B cell (primary cell): ENCODE results near the gene TBC1D10A. TPM values are rescaled to one million over a fixed set of nuclear protein-coding genes. Genes with fewer than 3 reads are reported as not detected.
A peak's percentile ranks its signal among the peaks of the same experiment; 100 is the strongest.

Experiments
- ATAC-seq: fragments of 200-7000 bp; cut with Tn5 transposase; one replicate; pipeline ENCODE4 v1.10.0; 2021; ENCODE audit warnings: low read depth, mild to moderate bottlenecking, moderate number of reproducible peaks, moderate library complexity
- CTCF ChIA-PET: fragments of 350-600 bp; sonication (Branson Sonifier 250); formaldehyde crosslinking; loops from one replicate; lab custom pipeline; 2021; ENCODE audit warnings: antibody characterized with exemption, inconsistent platforms; lab: Charles Lee
- POLR2A ChIA-PET: fragments of 350-600 bp; sonication (Branson Sonifier 250); formaldehyde crosslinking; loops from one replicate; lab custom pipeline; 2021; ENCODE audit warnings: antibody characterized with exemption; lab: Charles Lee
- DNase-seq: peaks from one replicate; pipeline ENCODE4 v3.0.0; 2013
- H2AFZ ChIP-seq: 2 replicates; pipeline ENCODE4 v1.6.1; 2012; ENCODE audit warnings: mild to moderate bottlenecking, low read depth, low read length; ENCODE audit not compliant: insufficient read depth, poor library complexity, severe bottlenecking
- H3K27ac ChIP-seq, 2 donors: 1 replicate in 1 of 2; 2 replicates in 1 of 2; pipeline ENCODE4 v1.5.1; 2012 to 2013; ENCODE audit warnings: low read length in 2 of 2, mild to moderate bottlenecking in 2 of 2, moderate library complexity in 1 of 2
- H3K27me3 ChIP-seq, 4 experiments: fragments of 200-600 bp in 1 of 4; sonication (generic) in 1 of 4; replicated peaks in 1 of 4; 1 replicate in 2 of 4; 2 replicates in 2 of 4; pipeline versions ENCODE4 v1.6.1 to v1.7.0; 2013 to 2016; ENCODE audit warnings: low read length in 3 of 4, mild to moderate bottlenecking in 2 of 4, mixed read lengths in 1 of 4, moderate library complexity in 1 of 4; ENCODE audit not compliant: insufficient read depth in 4 of 4, control insufficient read depth in 3 of 4; ENCODE audit errors: control extremely low read depth in 1 of 4
- H3K36me3 ChIP-seq, 2 experiments: replicated peaks in 1 of 2; 1 replicate in 1 of 2; 2 replicates in 1 of 2; pipeline versions ENCODE4 v1.6.1 to v1.7.1; 2013; ENCODE audit warnings: low read length in 1 of 2; ENCODE audit not compliant: insufficient read depth in 2 of 2, control insufficient read depth in 1 of 2; ENCODE audit errors: control extremely low read depth in 1 of 2, extremely low read depth in 1 of 2
- H3K4me1 ChIP-seq, 2 donors: fragments of 200-600 bp in 1 of 2; sonication (generic) in 1 of 2; 1 replicate in 1 of 2; 2 replicates in 1 of 2; pipeline versions ENCODE4 v1.5.1 to v1.6.1; 2013 to 2017; ENCODE audit warnings: low read length in 2 of 2; ENCODE audit not compliant: control insufficient read depth in 2 of 2, insufficient read depth in 2 of 2
- H3K4me2 ChIP-seq: replicated peaks from 2 replicates; pipeline ENCODE3; 2012; ENCODE audit warnings: mild to moderate bottlenecking, low read depth, low read length; ENCODE audit not compliant: poor library complexity, severe bottlenecking
- H3K4me3 ChIP-seq, 5 experiments: fragments of 200-600 bp in 1 of 5; sonication (generic) in 1 of 5; 1 replicate in 3 of 5; 2 replicates in 2 of 5; pipeline versions ENCODE4 v1.5.1 to v1.7.0; 2011 to 2016; ENCODE audit warnings: low read length in 4 of 5, mild to moderate bottlenecking in 4 of 5, low read depth in 2 of 5, control low read depth in 1 of 5, moderate library complexity in 1 of 5; ENCODE audit not compliant: insufficient read depth in 1 of 5; ENCODE audit errors: control extremely low read depth in 1 of 5, extremely low read depth in 1 of 5
- H3K79me2 ChIP-seq: fragments of 200-600 bp; sonication (generic); one replicate; pipeline ENCODE4 v1.6.0; 2016; ENCODE audit warnings: low read length; ENCODE audit not compliant: control insufficient read depth, insufficient read depth
- H3K9ac ChIP-seq: fragments of 200-600 bp; sonication (generic); 2 replicates; pipeline ENCODE4 v1.6.1; 2017; ENCODE audit warnings: mild to moderate bottlenecking, low read length, moderate library complexity
- H3K9me3 ChIP-seq, 3 donors: one replicate each; pipeline versions ENCODE4 v1.6.1 to v1.7.1; 2013; ENCODE audit warnings: low read length in 2 of 3; ENCODE audit not compliant: control insufficient read depth in 2 of 3, insufficient read depth in 1 of 3; ENCODE audit errors: control extremely low read depth in 1 of 3
- H4K20me1 ChIP-seq: 2 replicates; pipeline ENCODE4 v1.6.0; 2012; ENCODE audit warnings: mild to moderate bottlenecking, low read length; ENCODE audit not compliant: insufficient read depth, control insufficient read depth, poor library complexity, severe bottlenecking
- H3K27ac Mint-ChIP-seq: one replicate; pipeline ENCODE4 v1.8.0; 2021; ENCODE audit warnings: mixed read lengths
- H3K27me3 Mint-ChIP-seq: one replicate; pipeline ENCODE4 v1.8.0; 2021; ENCODE audit warnings: mixed read lengths
- H3K4me1 Mint-ChIP-seq: one replicate; pipeline ENCODE4 v1.8.0; 2021; ENCODE audit warnings: mixed read lengths
- H3K4me3 Mint-ChIP-seq: one replicate; pipeline ENCODE4 v1.8.0; 2021; ENCODE audit warnings: mixed read lengths
- H3K9me3 Mint-ChIP-seq: one replicate; pipeline ENCODE4 v1.8.0; 2022; ENCODE audit warnings: mixed read lengths; ENCODE audit not compliant: insufficient read depth
- EZH2 ChIP-seq: IDR thresholded peaks from 2 replicates; pipeline ENCODE4 v1.6.1; 2012; ENCODE audit warnings: borderline replicate concordance, low read depth, mild to moderate bottlenecking, moderate library complexity, low read length; ENCODE audit not compliant: insufficient read depth, poor library complexity, severe bottlenecking
- WGBS: methylation state at CpG from one replicate; pipeline ENCODE4 v1.1.5; 2013; ENCODE audit warnings: missing lambda C conversion rate; ENCODE audit not compliant: insufficient coverage; 5-methylcytosine and 5-hydroxymethylcytosine counted together
- intact Hi-C: fragments of 100-400 bp; cut with micrococcal nuclease; formaldehyde crosslinking; loops from one replicate; pipeline ENCODE4 v1.10.0; 2022
- polyA plus RNA-seq: library from polyadenylated mRNA; depleted of rRNA; stranded (reverse); fragments of >200 nt; gene quantifications from 2 replicates; pipeline ENCODE4 v1.2.3, GENCODE V29; 2012
- total RNA-seq, 2 donors: library from RNA; stranded (reverse); fragments of 120-200 nt in 1 of 2; gene quantifications; 1 replicate in 1 of 2; 2 replicates in 1 of 2; pipeline versions ENCODE4 v1.2.3 to v1.2.4, GENCODE V29; 2013 to 2022
- TF ChIP-seq, protein P1 (sequence below): fragments of 200-600 bp; IDR thresholded peaks from one replicate; pipeline ENCODE4 v1.8.0; 2022; ENCODE audit warnings: antibody characterized with exemption, mild to moderate bottlenecking

TBC1D10A gene
- total and polyA plus RNA-seq, 2 donors (not counting 1 experiment from before 2014, with no cell fraction given), result 45.2 to 58.4 TPM

DNA sequence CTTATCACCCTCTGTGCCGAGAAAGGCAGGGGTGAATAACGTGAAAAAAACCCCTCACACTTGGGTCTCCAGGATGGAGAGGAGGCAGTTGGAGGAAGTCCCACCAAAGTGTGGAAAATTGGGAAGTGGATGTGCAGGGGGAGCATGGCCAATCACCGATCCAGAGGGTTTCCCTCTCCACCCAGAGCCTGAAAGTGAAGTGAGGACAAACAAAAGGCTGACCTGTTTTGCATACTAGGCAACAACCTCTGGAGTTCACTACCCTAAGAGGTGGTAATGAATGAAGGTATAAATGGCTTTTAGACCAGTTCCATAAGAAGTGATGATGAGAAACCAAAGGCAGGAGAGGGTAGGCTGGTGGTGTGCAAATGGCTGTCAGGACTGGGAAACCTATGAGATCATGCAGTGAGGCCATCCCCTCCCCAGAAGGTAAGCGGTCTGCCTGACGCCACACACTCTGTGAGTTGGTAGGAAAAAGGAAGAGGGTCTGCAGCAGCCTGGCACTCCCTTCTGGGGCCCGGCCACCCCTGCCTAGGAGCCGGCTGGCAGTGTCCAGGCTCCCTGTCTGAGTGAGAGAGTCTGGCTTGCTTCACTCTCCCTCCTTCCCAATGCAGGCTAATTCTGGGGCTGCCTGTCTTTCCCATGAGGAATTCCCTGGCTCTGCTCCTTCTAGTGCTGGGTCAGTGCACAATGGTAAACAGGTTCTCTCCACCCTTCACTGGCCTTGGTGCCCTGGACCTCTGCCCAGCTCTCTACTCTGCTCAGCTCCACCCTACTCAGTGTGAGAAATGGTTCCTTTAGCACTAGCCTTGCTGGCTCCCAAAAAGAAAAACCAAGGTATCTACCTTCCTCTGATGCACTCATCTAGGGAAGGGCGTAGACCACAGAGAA is 15.6 kb downstream of the TBC1D10A start:
- TF ChIP-seq, protein P1, sequence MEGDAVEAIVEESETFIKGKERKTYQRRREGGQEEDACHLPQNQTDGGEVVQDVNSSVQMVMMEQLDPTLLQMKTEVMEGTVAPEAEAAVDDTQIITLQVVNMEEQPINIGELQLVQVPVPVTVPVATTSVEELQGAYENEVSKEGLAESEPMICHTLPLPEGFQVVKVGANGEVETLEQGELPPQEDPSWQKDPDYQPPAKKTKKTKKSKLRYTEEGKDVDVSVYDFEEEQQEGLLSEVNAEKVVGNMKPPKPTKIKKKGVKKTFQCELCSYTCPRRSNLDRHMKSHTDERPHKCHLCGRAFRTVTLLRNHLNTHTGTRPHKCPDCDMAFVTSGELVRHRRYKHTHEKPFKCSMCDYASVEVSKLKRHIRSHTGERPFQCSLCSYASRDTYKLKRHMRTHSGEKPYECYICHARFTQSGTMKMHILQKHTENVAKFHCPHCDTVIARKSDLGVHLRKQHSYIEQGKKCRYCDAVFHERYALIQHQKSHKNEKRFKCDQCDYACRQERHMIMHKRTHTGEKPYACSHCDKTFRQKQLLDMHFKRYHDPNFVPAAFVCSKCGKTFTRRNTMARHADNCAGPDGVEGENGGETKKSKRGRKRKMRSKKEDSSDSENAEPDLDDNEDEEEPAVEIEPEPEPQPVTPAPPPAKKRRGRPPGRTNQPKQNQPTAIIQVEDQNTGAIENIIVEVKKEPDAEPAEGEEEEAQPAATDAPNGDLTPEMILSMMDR, result no peak
- TF ChIP-seq EZH2, result no peak
- Histone ChIP-seq H3K27ac (peak overlapping the region; percentile 69 to 86), H3K9ac (peak overlapping the region; percentile 18), H3K4me2 (peak overlapping the region; percentile 60), H4K20me1 (no peaks in the 10 kb centered on the region), H3K36me3 (peaks cover 0 to 9% of the 10 kb centered on the region in 2 experiments), H3K79me2 (peaks cover 81% of the 10 kb centered on the region), H3K4me1 (peaks cover 96 to 99% of the 10 kb centered on the region in 2 donors), H3K27me3 (no peaks in the 10 kb centered on the region), H3K9me3 (no peaks in the 10 kb centered on the region), H2AFZ (no peak overlapping the region), H3K4me3 (no peak overlapping the region)
- peak overlapping the region; percentile 94 for H3K27ac Mint-ChIP-seq
- no peaks in the 10 kb centered on the region for H3K27me3 Mint-ChIP-seq
- ChIA-PET CTCF (interaction anchor here (1.0 to 19.2 kb wide), 3 partner anchors 10 to 21 kb away, joined by 5 to 229 read pairs (median 5); partner anchors contain the start of gene CASTOR1), POLR2A (interaction anchor here (1.4 to 2.9 kb wide), 2 partner anchors 16 to 21 kb away, joined by 4 to 22 read pairs; partner anchors contain the start of gene TBC1D10A)
- H3K9me3 Mint-ChIP-seq, result no peaks in the 10 kb centered on the region
- peak overlapping the region; percentile 58 for H3K4me3 Mint-ChIP-seq
- 90% methylated on average over 3 of the region's 8 CpGs for WGBS
- H3K4me1 Mint-ChIP-seq, result peaks cover 97% of the 10 kb centered on the region
- ATAC-seq, result no peak
- DNase-seq, result no peak
- intact Hi-C loops, result no loop called here
